H1 (cell line): ENCODE measurements around the gene PBX3. TPM values are rescaled to one million over a fixed set of nuclear protein-coding genes. Genes with fewer than 3 reads are reported as not detected.

Source experiments
- CTCF ChIA-PET: fragments of 300-600 bp; sonication (Branson Sonifier 250); formaldehyde crosslinking; loops from one replicate; lab custom pipeline; 2021; ENCODE audit not compliant: partially characterized antibody; lab: Charles Lee
- POLR2A ChIA-PET: fragments of 300-600 bp; sonication (Branson Sonifier 250); formaldehyde crosslinking; loops from one replicate; lab custom pipeline; 2021; ENCODE audit warnings: inconsistent platforms; ENCODE audit not compliant: partially characterized antibody; lab: Charles Lee
- DNase-seq, 2 experiments: peaks; one replicate each; pipeline versions ENCODE4 v3.0.0 to v3.0.0-alpha.2; 2010 to 2022; ENCODE audit warnings: low spot score in 2 of 2, low read depth in 1 of 2, mixed read lengths in 1 of 2
- FAIRE-seq: peaks from 2 replicates; lab custom pipeline; 2011; peaks lifted over from hg19 to GRCh38; lab: Jason Lieb, UNC
- H2AFZ ChIP-seq: 2 replicates; pipeline ENCODE4 v1.8.1; 2012; ENCODE audit warnings: low read length, inconsistent platforms
- H2AK5ac ChIP-seq: 2 replicates; pipeline ENCODE4 v1.6.1; 2013; ENCODE audit warnings: low read depth, low read length
- H2BK120ac ChIP-seq: replicated peaks from 2 replicates; pipeline ENCODE3; 2013; ENCODE audit warnings: low read depth, low read length, inconsistent platforms
- H2BK12ac ChIP-seq: 2 replicates; pipeline ENCODE4 v1.6.1; 2013; ENCODE audit warnings: low read depth, low read length
- H2BK15ac ChIP-seq: 2 replicates; pipeline ENCODE4 v1.6.1; 2013; ENCODE audit warnings: low read length
- H2BK20ac ChIP-seq: 2 replicates; pipeline ENCODE4 v1.6.1; 2013; ENCODE audit warnings: low read length
- H2BK5ac ChIP-seq: 2 replicates; pipeline ENCODE4 v1.6.1; 2013; ENCODE audit warnings: low read depth, low read length
- H3K14ac ChIP-seq: 2 replicates; pipeline ENCODE4 v1.6.1; 2013; ENCODE audit warnings: inconsistent platforms; ENCODE audit not compliant: insufficient read length
- H3K18ac ChIP-seq: 2 replicates; pipeline ENCODE4 v1.6.1; 2013; ENCODE audit warnings: low read length; ENCODE audit errors: extremely low read depth
- H3K23ac ChIP-seq: 2 replicates; pipeline ENCODE4 v1.6.1; 2013; ENCODE audit warnings: inconsistent platforms; ENCODE audit not compliant: insufficient read length
- H3K23me2 ChIP-seq: 2 replicates; pipeline ENCODE4 v1.6.1; 2013; ENCODE audit warnings: low read depth, low read length
- H3K27ac ChIP-seq: 2 replicates; pipeline ENCODE4 v1.6.1; 2011; ENCODE audit warnings: low read depth, low read length, inconsistent platforms
- H3K27me3 ChIP-seq, 4 experiments: replicated peaks in 1 of 4; 1 replicate in 1 of 4; 2 replicates in 3 of 4; pipeline versions ENCODE4 v1.6.1 to v1.8.1; 2011 to 2013; ENCODE audit warnings: low read length in 3 of 4, mild to moderate bottlenecking in 3 of 4, inconsistent platforms in 2 of 4, mixed read lengths in 2 of 4, moderate library complexity in 1 of 4; ENCODE audit not compliant: control insufficient read depth in 3 of 4, insufficient read depth in 3 of 4; ENCODE audit errors: extremely low read depth in 1 of 4
- H3K36me3 ChIP-seq, 4 experiments: 2 replicates each; pipeline versions ENCODE4 v1.6.1 to v1.8.1; 2011 to 2013; ENCODE audit warnings: mild to moderate bottlenecking in 4 of 4, low read length in 3 of 4, moderate library complexity in 2 of 4, control low read depth in 1 of 4, inconsistent platforms in 1 of 4; ENCODE audit not compliant: insufficient read depth in 4 of 4, control insufficient read depth in 2 of 4
- H3K4ac ChIP-seq: replicated peaks from 2 replicates; pipeline ENCODE3; 2013; ENCODE audit warnings: low read length, low read depth, mixed read lengths, inconsistent platforms; ENCODE audit not compliant: insufficient read length
- H3K4me1 ChIP-seq, 4 experiments: replicated peaks in 1 of 4; 1 replicate in 1 of 4; 2 replicates in 3 of 4; pipeline versions ENCODE4 v1.6.1 to v1.8.1; 2011 to 2013; ENCODE audit warnings: low read length in 3 of 4, inconsistent platforms in 2 of 4, mixed read lengths in 1 of 4; ENCODE audit not compliant: insufficient read depth in 4 of 4, control insufficient read depth in 3 of 4
- H3K4me2 ChIP-seq, 2 experiments: 2 replicates each; pipeline versions ENCODE4 v1.6.1 to v1.8.1; 2011 to 2013; ENCODE audit warnings: low read depth in 2 of 2, low read length in 2 of 2, control low read depth in 1 of 2, inconsistent platforms in 1 of 2, mild to moderate bottlenecking in 1 of 2; ENCODE audit not compliant: insufficient read depth in 1 of 2
- H3K4me3 ChIP-seq, 4 experiments: fragments of 200-600, 300-600 bp in 1 of 4; sonication (generic), shearing (Covaris generic), sonication (Bioruptor Twin) in 1 of 4; 2 replicates each; pipeline versions ENCODE4 v1.5.1 to v1.8.1; 2011 to 2016; ENCODE audit warnings: low read length in 4 of 4, low read depth in 3 of 4, control low read depth in 2 of 4, inconsistent platforms in 2 of 4, mild to moderate bottlenecking in 2 of 4, mixed read lengths in 1 of 4, moderate library complexity in 1 of 4; ENCODE audit not compliant: insufficient read depth in 2 of 4; ENCODE audit errors: extremely low read depth in 1 of 4
- H3K56ac ChIP-seq: replicated peaks from 2 replicates; pipeline ENCODE3; 2013; ENCODE audit warnings: low read depth, mild to moderate bottlenecking, mixed read lengths, low read length, inconsistent platforms; ENCODE audit not compliant: insufficient read length
- H3K79me1 ChIP-seq: 2 replicates; pipeline ENCODE4 v1.6.1; 2013; ENCODE audit warnings: low read depth, low read length, control low read depth
- H3K79me2 ChIP-seq, 2 experiments: 2 replicates each; pipeline versions ENCODE4 v1.6.1 to v1.8.1; 2012 to 2013; ENCODE audit warnings: low read length in 2 of 2, mild to moderate bottlenecking in 2 of 2, inconsistent platforms in 1 of 2; ENCODE audit not compliant: insufficient read depth in 2 of 2, control insufficient read depth in 1 of 2
- H3K9ac ChIP-seq, 4 experiments: replicated peaks in 1 of 4; 1 replicate in 1 of 4; 2 replicates in 3 of 4; pipeline versions ENCODE4 v1.6.1 to v1.8.1; 2011 to 2013; ENCODE audit warnings: low read depth in 3 of 4, low read length in 3 of 4, control low read depth in 2 of 4, mild to moderate bottlenecking in 2 of 4, moderate library complexity in 2 of 4, inconsistent platforms in 1 of 4; ENCODE audit errors: extremely low read depth in 1 of 4
- H3K9me3 ChIP-seq, 2 experiments: 2 replicates each; pipeline versions ENCODE4 v1.6.1 to v1.8.1; 2012 to 2013; ENCODE audit warnings: mild to moderate bottlenecking in 2 of 2, moderate library complexity in 2 of 2, control low read depth in 1 of 2, inconsistent platforms in 1 of 2, low read depth in 1 of 2, low read length in 1 of 2, mixed read lengths in 1 of 2; ENCODE audit not compliant: insufficient read depth in 2 of 2
- H4K20me1 ChIP-seq, 2 experiments: replicated peaks in 1 of 2; 2 replicates each; pipeline versions ENCODE3 to v1.8.1; 2011 to 2013; ENCODE audit warnings: inconsistent platforms in 2 of 2, low read length in 2 of 2, mild to moderate bottlenecking in 1 of 2; ENCODE audit not compliant: insufficient read depth in 2 of 2, control insufficient read depth in 1 of 2
- H4K5ac ChIP-seq: 2 replicates; pipeline ENCODE4 v1.6.1; 2013; ENCODE audit warnings: low read length, low read depth, mixed read lengths, inconsistent platforms; ENCODE audit not compliant: insufficient read length
- H4K8ac ChIP-seq: 2 replicates; pipeline ENCODE4 v1.8.0; 2013; ENCODE audit warnings: mild to moderate bottlenecking, moderate library complexity, low read length, inconsistent platforms; ENCODE audit not compliant: insufficient read depth; ENCODE audit errors: extremely low read depth
- H4K91ac ChIP-seq: replicated peaks from 2 replicates; pipeline ENCODE3; 2013; ENCODE audit warnings: low read length, mixed read lengths, inconsistent platforms; ENCODE audit not compliant: insufficient read length
- WGBS, 2 experiments: shearing (Covaris generic) in 1 of 2; methylation state at CpG; one replicate each; pipeline versions ENCODE4 v1.1.6 to v1.1.7; 2013 to 2015; ENCODE audit warnings: low lambda C conversion rate in 2 of 2, mixed read lengths in 2 of 2, inconsistent platforms in 1 of 2, low coverage in 1 of 2, missing lambda C conversion rate in 1 of 2; ENCODE audit not compliant: insufficient replicate concordance in 2 of 2, insufficient coverage in 1 of 2, insufficient read length in 1 of 2; ENCODE audit errors: extremely low coverage in 1 of 2, missing lambda C conversion rate in 1 of 2; 5-methylcytosine and 5-hydroxymethylcytosine counted together
- polyA plus RNA-seq, 7 experiments: library from polyadenylated mRNA; depleted of rRNA in 3 of 7; stranded (reverse) in 5 of 7; unstranded in 2 of 7; fragments of >200 nt in 5 of 7; fragments of 200-250 nt in 2 of 7; gene quantifications; 1 replicate in 5 of 7; 2 replicates in 1 of 7; 4 replicates in 1 of 7; pipeline versions ENCODE4 v1.2.1 to v1.2.3, GENCODE V29; 2011 to 2013; ENCODE audit warnings: missing spikeins in 2 of 7, mixed read lengths in 2 of 7
- total RNA-seq: library from RNA; stranded (reverse); fragmentation: NEBNext Ultra II Directional; extraction: Animal tissue kit (Norgen Biotek cat#: 25700); gene quantifications from 2 replicates; pipeline ENCODE4 v1.2.1, GENCODE V29; 2021

The PBX3 gene
- total and polyA plus RNA-seq, 2 of the 8 experiments (the other 6 are each of a cell fraction or from before 2014, with no cell fraction given) = 22.7 to 44.3 TPM

GRCh38 chr9:125908136-125908535 lies 161.0 kb downstream of the PBX3 start:
- no peaks in the 10 kb centered on the region for H3K79me1 ChIP-seq
- H4K20me1 ChIP-seq = peaks cover 4 to 6% of the 10 kb centered on the region in 2 experiments
- CTCF ChIA-PET = no interaction called here
- H3K14ac ChIP-seq = no peak overlapping the region
- H3K4me3 ChIP-seq = no peak overlapping the region
- no peaks in the 10 kb centered on the region for H3K36me3 ChIP-seq
- DNase-seq (no peak), FAIRE-seq (no peak)
- POLR2A ChIA-PET = no interaction called here
- peaks cover 0 to 9% (median 4%) of the 10 kb centered on the region in 4 experiments; a peak in 3 of 7 replicates for H3K4me1 ChIP-seq
- no peak overlapping the region for H2AFZ ChIP-seq
- H3K9ac ChIP-seq = no peak overlapping the region
- H3K79me2 ChIP-seq = peaks cover 0 to 51% of the 10 kb centered on the region in 2 experiments; a peak in 2 of 4 replicates
- peak overlapping the region; percentile 36; the same call in 1 of the 2 replicates for H2BK15ac ChIP-seq
- no peak overlapping the region for H3K23ac ChIP-seq
- 68% methylated on average over 4 of the region's 4 CpGs; no CpG with 5 or more reads in 1 of the 2 experiments for WGBS, 2 experiments
- H3K9me3 ChIP-seq = no peaks in the 10 kb centered on the region
- no peak overlapping the region for H3K56ac ChIP-seq
- H4K5ac ChIP-seq = no peak overlapping the region
- H2AK5ac ChIP-seq = no peak overlapping the region
- no peak overlapping the region for H2BK20ac ChIP-seq
- H4K91ac ChIP-seq = no peak overlapping the region
- no peak overlapping the region for H3K4me2 ChIP-seq
- H3K23me2 ChIP-seq = no peaks in the 10 kb centered on the region
- H4K8ac ChIP-seq = no peak overlapping the region
- no peak overlapping the region for H2BK5ac ChIP-seq
- no peak overlapping the region for H3K4ac ChIP-seq
- H3K27ac ChIP-seq = no peak overlapping the region
- no peak overlapping the region for H2BK12ac ChIP-seq
- no peaks in the 10 kb centered on the region for H3K27me3 ChIP-seq
- no peak overlapping the region for H2BK120ac ChIP-seq
- H3K18ac ChIP-seq = no peak overlapping the region
